Activated effector memory CD4-positive, alpha-beta T cell treated with Interleukin-2 at 50 U/mL for 16 hours (primary cell): ENCODE data around the gene TRAPPC4.
"Not testable (repeated sequence)": the region's sequence is repeated elsewhere in the genome, so short reads cannot be mapped to it uniquely, and the experiment has no call there.

Source experiments
- DNase-seq: peaks from one replicate; pipeline ENCODE4 v3.0.0-alpha.2; 2020

The TRAPPC4 gene

GRCh38 chr11:119018074-119018938 is at the start of gene TRAPPC4, which contains the start of gene RPS25:
TSS of gene TRAPPC4 (plus strand) at chr11:119018766. CDS start at chr11:119018796, 30 bp downstream.
TSS of gene RPS25 (minus strand) at chr11:119018343. CDS start at chr11:119018284, 59 bp downstream.
- DNase-seq: peak; percentile 95

GRCh38 chr11:118969508-118969907 is 49.1 kb upstream of the TRAPPC4 start:
- not testable (repeated sequence) for DNase-seq

GRCh38 chr11:118971646-118972045 is 46.9 kb upstream of the TRAPPC4 start, which contains the start of gene FOXR1:
TSS of gene FOXR1 (plus strand) at chr11:118971761. CDS start at chr11:118971932, 171 bp downstream.
- no peak for DNase-seq

GRCh38 chr11:118973985-118974384 is 44.6 kb upstream of the TRAPPC4 start:
- no peak for DNase-seq

GRCh38 chr11:118975771-118976709 is 42.5 kb upstream of the TRAPPC4 start:
- DNase-seq: no peak

GRCh38 chr11:118979434-118979833 is 39.1 kb upstream of the TRAPPC4 start:
- no peak for DNase-seq

GRCh38 chr11:118980191-118980881 is 38.2 kb upstream of the TRAPPC4 start:
- no peak for DNase-seq

- DNase-seq: not testable (repeated sequence)
These were observed 34.2 kb upstream of the TRAPPC4 start for GRCh38 chr11:118984337-118984736.

- no peak for DNase-seq
These were observed 33.7 kb upstream of the TRAPPC4 start for GRCh38 chr11:118984825-118985224.

GRCh38 chr11:118988280-118988679 is 30.3 kb upstream of the TRAPPC4 start:
- no peak for DNase-seq

- not testable (repeated sequence) for DNase-seq
These were observed 27.0 kb upstream of the TRAPPC4 start for GRCh38 chr11:118991486-118992038.

- DNase-seq: peak; percentile 7
These were observed 21.5 kb upstream of the TRAPPC4 start for GRCh38 chr11:118996926-118997626.

- peak; percentile 94 for DNase-seq
These were observed 20.8 kb upstream of the TRAPPC4 start, which contains the start of gene CENATAC for GRCh38 chr11:118997627-118998387. TSS of gene CENATAC (plus strand) at chr11:118998138. CDS start at chr11:118998198, 60 bp downstream.

GRCh38 chr11:118998388-118998717 is 20.2 kb upstream of the TRAPPC4 start:
- DNase-seq: no peak

- no peak for DNase-seq
These were observed 19.7 kb upstream of the TRAPPC4 start for GRCh38 chr11:118998822-118999221.

GRCh38 chr11:119000906-119001305 is 17.7 kb upstream of the TRAPPC4 start:
- no peak for DNase-seq

GRCh38 chr11:119006656-119007055 is 11.9 kb upstream of the TRAPPC4 start:
- no peak for DNase-seq

- no peak for DNase-seq
These were observed 7.0 kb upstream of the TRAPPC4 start for GRCh38 chr11:119011476-119012053.

GRCh38 chr11:119012629-119013170 is 5.9 kb upstream of the TRAPPC4 start:
- DNase-seq: no peak
